HG03103 (cell line): ENCODE measurements around the gene PDSS1.

ENCODE experiments used
- ATAC-seq: cut with Tn5 transposase; IDR thresholded peaks from one replicate; pipeline ENCODE4 v1.9.1; 2021; ENCODE audit warnings: low read depth; ENCODE audit not compliant: unreplicated experiment

The PDSS1 gene

GRCh38 chr10:26790221-26790995 is 92.9 kb downstream of the PDSS1 start:
- ATAC-seq: no peak

GRCh38 chr10:26792758-26793495 is 95.4 kb downstream of the PDSS1 start:
- no peak for ATAC-seq
